HepG2 (cell line): Measurements from ENCODE around the gene SENP6. TPM values are rescaled to one million over a fixed set of nuclear protein-coding genes. Genes with fewer than 3 reads are reported as not detected.

Source experiments
- ATAC-seq: fragments of 200-7000 bp; cut with Tn5 transposase; 3 replicates; pipeline ENCODE4 v1.9.1; 2020; ENCODE audit warnings: mild to moderate bottlenecking, moderate library complexity
- BruUV-seq: library from RNA; stranded (reverse); fragments of 400-500 nt; replicated peaks from 2 replicates; lab custom pipeline; 2021; lab: Mats Ljungman, UMichigan
- CTCF ChIA-PET: fragments of 300-600 bp; formaldehyde crosslinking; extraction: SDS; loops from one replicate; lab custom pipeline; 2021; ENCODE audit warnings: low total read pairs, inconsistent platforms, low intra/inter-chr PET ratio; lab: Yijun Ruan, JAX
- POLR2A ChIA-PET: fragments of 350-600 bp; sonication (Branson Sonifier 250); formaldehyde crosslinking; loops from one replicate; lab custom pipeline; 2020; ENCODE audit warnings: antibody characterized with exemption, inconsistent platforms; lab: Yijun Ruan, JAX
- DNase-seq: peaks from one replicate; pipeline ENCODE4 v3.0.0-alpha.2; 2015; ENCODE audit warnings: low spot score
- FAIRE-seq: peaks from 3 replicates; lab custom pipeline; 2011; peaks lifted over from hg19 to GRCh38; lab: Jason Lieb, UNC
- H2AFZ ChIP-seq: one replicate; pipeline ENCODE4 v1.6.1; 2011; ENCODE audit warnings: low read length, inconsistent platforms
- H3K27ac ChIP-seq: fragments of 300-600 bp; 3 replicates; pipeline ENCODE4 v1.8.0; 2011; ENCODE audit warnings: mixed run types, mild to moderate bottlenecking, mixed read lengths, low read length, inconsistent platforms; ENCODE audit not compliant: insufficient read depth; ENCODE audit errors: extremely low read length
- H3K27me3 ChIP-seq, 2 experiments: fragments of 200-600 bp in 1 of 2; 2 replicates in 1 of 2; 3 replicates in 1 of 2; pipeline versions ENCODE4 v1.6.0 to v1.8.0; 2011; ENCODE audit warnings: low read length in 2 of 2, mild to moderate bottlenecking in 2 of 2, moderate library complexity in 2 of 2, inconsistent platforms in 1 of 2; ENCODE audit not compliant: insufficient read depth in 2 of 2, control insufficient read depth in 1 of 2
- H3K36me3 ChIP-seq, 2 experiments: fragments of 200-600 bp in 1 of 2; replicated peaks in 1 of 2; 2 replicates in 1 of 2; 3 replicates in 1 of 2; pipeline versions ENCODE4 v1.5.1 to v1.8.0; 2011; ENCODE audit warnings: low read length in 2 of 2, inconsistent platforms in 1 of 2; ENCODE audit not compliant: insufficient read depth in 2 of 2, control insufficient read depth in 1 of 2
- H3K4me1 ChIP-seq: 2 replicates; pipeline ENCODE4 v1.5.1; 2012; ENCODE audit warnings: low read length, inconsistent platforms; ENCODE audit not compliant: insufficient read depth
- H3K4me2 ChIP-seq: 2 replicates; pipeline ENCODE4 v1.6.0; 2011; ENCODE audit warnings: low read depth, low read length, inconsistent platforms
- H3K4me3 ChIP-seq, 3 experiments: fragments of 200-600 bp in 1 of 3; sonication (generic), shearing (Covaris generic) in 1 of 3; replicated peaks in 1 of 3; 2 replicates each; pipeline ENCODE4 v1.5.1; 2011 to 2016; ENCODE audit warnings: low read length in 3 of 3, inconsistent platforms in 2 of 3, low read depth in 2 of 3, mild to moderate bottlenecking in 2 of 3, control low read depth in 1 of 3, mixed read lengths in 1 of 3; ENCODE audit not compliant: insufficient read depth in 1 of 3
- H3K79me2 ChIP-seq: one replicate; pipeline ENCODE4 v1.6.1; 2011; ENCODE audit warnings: low read length, inconsistent platforms; ENCODE audit not compliant: insufficient read depth
- H3K9ac ChIP-seq: 2 replicates; pipeline ENCODE4 v1.6.0; 2011; ENCODE audit warnings: mild to moderate bottlenecking, low read depth, low read length, inconsistent platforms; ENCODE audit not compliant: insufficient read depth
- H3K9me3 ChIP-seq: 2 replicates; pipeline ENCODE4 v1.5.1; 2012; ENCODE audit warnings: mild to moderate bottlenecking, low read length
- H4K20me1 ChIP-seq: 2 replicates; pipeline ENCODE4 v1.6.0; 2011; ENCODE audit warnings: inconsistent platforms, mild to moderate bottlenecking, low read length, moderate library complexity; ENCODE audit not compliant: insufficient read depth
- AKNA ChIP-seq: sonication (generic); formaldehyde crosslinking; IDR thresholded peaks from 2 replicates; pipeline ENCODE4 v1.4.0; 2020; ENCODE audit warnings: missing genetic modification reagents, borderline replicate concordance
- FOSL1 ChIP-seq: sonication (generic); formaldehyde crosslinking; IDR thresholded peaks from 2 replicates; pipeline ENCODE4 v1.9.0; 2021; ENCODE audit warnings: missing genetic modification reagents, borderline replicate concordance
- FOXJ3 ChIP-seq: sonication (generic); formaldehyde crosslinking; IDR thresholded peaks from 2 replicates; pipeline ENCODE4 v1.4.0; 2020; ENCODE audit warnings: missing genetic modification reagents, mild to moderate bottlenecking, borderline replicate concordance
- FOXP4 ChIP-seq: sonication (generic); formaldehyde crosslinking; IDR thresholded peaks from 2 replicates; pipeline ENCODE4 v1.4.0; 2020; ENCODE audit warnings: missing genetic modification reagents
- MTERF4 ChIP-seq: sonication (generic); formaldehyde crosslinking; IDR thresholded peaks from 2 replicates; pipeline ENCODE4 v1.8.0; 2023; ENCODE audit warnings: mild to moderate bottlenecking, missing genetic modification reagents
- MTF1 ChIP-seq: sonication (generic); formaldehyde crosslinking; IDR thresholded peaks from 2 replicates; pipeline ENCODE4 v1.5.0; 2020; ENCODE audit warnings: missing genetic modification reagents
- NFE2L2 ChIP-seq: fragments of 150-350 bp; IDR thresholded peaks from 2 replicates; pipeline ENCODE4 v1.6.1; 2014; ENCODE audit warnings: low read length
- THRA ChIP-seq: sonication (generic); formaldehyde crosslinking; IDR thresholded peaks from 2 replicates; pipeline ENCODE4 v1.4.0; 2020; ENCODE audit warnings: missing genetic modification reagents, borderline replicate concordance
- YEATS4 ChIP-seq: sonication (generic); formaldehyde crosslinking; IDR thresholded peaks from 2 replicates; pipeline ENCODE4 v1.4.0; 2020; ENCODE audit warnings: missing genetic modification reagents, borderline replicate concordance
- ZFP91 ChIP-seq: sonication (generic); formaldehyde crosslinking; IDR thresholded peaks from 2 replicates; pipeline ENCODE4 v1.9.0; 2022; ENCODE audit warnings: missing genetic modification reagents, mild to moderate bottlenecking, borderline replicate concordance
- ZNF724P ChIP-seq: sonication (generic); formaldehyde crosslinking; IDR thresholded peaks from 2 replicates; pipeline ENCODE4 v1.8.0; 2022; ENCODE audit warnings: missing genetic modification reagents, borderline replicate concordance
- ZNF740 ChIP-seq: sonication (generic); formaldehyde crosslinking; IDR thresholded peaks from 2 replicates; pipeline ENCODE4 v1.4.0; 2020; ENCODE audit warnings: missing genetic modification reagents
- ZNF749 ChIP-seq: sonication (generic); formaldehyde crosslinking; IDR thresholded peaks from 2 replicates; pipeline ENCODE4 v1.8.0; 2022; ENCODE audit warnings: mild to moderate bottlenecking, missing genetic modification reagents, moderate library complexity, borderline replicate concordance
- WGBS: methylation state at CpG from one replicate; pipeline ENCODE4 v1.1.6; 2017; ENCODE audit warnings: low lambda C conversion rate; 5-methylcytosine and 5-hydroxymethylcytosine counted together
- in situ Hi-C: cut with HindIII; loops from 2 replicates; pipeline ENCODE4 v1.10.0; 2017; ENCODE audit warnings: low pct_unique_long_range_greater_than_20kb; ENCODE audit not compliant: extremely low pct_ligation_motif_present
- intact Hi-C: fragments of 100-400 bp; cut with micrococcal nuclease; formaldehyde crosslinking; loops from one replicate; pipeline ENCODE4 v1.10.0; 2022; ENCODE audit not compliant: unreplicated experiment
- polyA plus RNA-seq, 8 experiments: library from polyadenylated mRNA; depleted of rRNA in 3 of 8; stranded (reverse) in 7 of 8; unstranded in 1 of 8; fragments of >200 nt; fragmentation: Illumina TruSeq in 4 of 8; extraction: Trizol in 4 of 8; gene quantifications; 2 replicates each; pipeline versions ENCODE4 v1.2.1 to v1.2.3, GENCODE V29; 2011 to 2016; ENCODE audit warnings: low read depth in 4 of 8, missing spikeins in 1 of 8, mixed read lengths in 1 of 8; ENCODE audit not compliant: insufficient read depth in 1 of 8
- total RNA-seq, 5 experiments: library from RNA; depleted of rRNA; stranded (reverse); fragments of >200 nt; fragmentation: Illumina TruSeq; extraction: Trizol; gene quantifications; 2 replicates each; pipeline ENCODE4 v1.2.3, GENCODE V29; 2016; ENCODE audit warnings: low read depth in 1 of 5

Gene SENP6
- total and polyA plus RNA-seq, 2 of the 13 experiments (the other 11 are each of a cell fraction or from before 2014, with no cell fraction given): 21.9 to 50.1 TPM

GRCh38 chr6:75618437-75618836 is 16.8 kb downstream of the SENP6 start:
- WGBS: 80% methylated on average over 1 of the region's 1 CpG
- in situ Hi-C loops (no loop called here), intact Hi-C loops (no loop called here)
- H3K27me3 ChIP-seq: no peaks in the 10 kb centered on the region
- no peak for FAIRE-seq
- no TSS peak for BruUV-seq
- H2AFZ ChIP-seq: no peak overlapping the region
- CTCF ChIA-PET: no interaction called here
- no peak overlapping the region for H3K27ac ChIP-seq
- no peak overlapping the region for H3K9ac ChIP-seq
- no peak overlapping the region for H3K4me2 ChIP-seq
- peaks cover 16% of the 10 kb centered on the region for H3K4me1 ChIP-seq
- peaks cover 20% of the 10 kb centered on the region for H4K20me1 ChIP-seq
- H3K9me3 ChIP-seq: no peaks in the 10 kb centered on the region
- peaks cover 93% of the 10 kb centered on the region for H3K79me2 ChIP-seq
- 0 out of 5 replicates have a peak, but pooled peaks cover 0 to 7% of the 10 kb centered on the region in 2 experiments for H3K36me3 ChIP-seq
- ATAC-seq: no peak
- no peak overlapping the region for H3K4me3 ChIP-seq
- POLR2A ChIA-PET: no interaction called here
- DNase-seq: no peak
- TF ChIP-seq THRA (CRISPR knock-in tag) (no peak), ZNF740 (no peak), ZNF724P (CRISPR knock-in tag) (no peak), NFE2L2 (no peak), ZNF749 (no peak), MTERF4 (CRISPR knock-in tag) (no peak), AKNA (CRISPR knock-in tag) (no peak), YEATS4 (CRISPR knock-in tag) (no peak), FOSL1 (no peak), ZFP91 (CRISPR knock-in tag) (no peak), FOXJ3 (CRISPR knock-in tag) (no peak), FOXP4 (CRISPR knock-in tag) (no peak), MTF1 (no peak)
